HepG2 (cell line): ENCODE data around the gene NFE2L2. TPM values are rescaled to one million over a fixed set of nuclear protein-coding genes. Genes with fewer than 3 reads are reported as not detected.

Source experiments
- DNMT3B ChIP-seq: conservative IDR thresholded peaks from 2 replicates; pipeline ENCODE4 v1.6.1; 2016; ENCODE audit warnings: missing biosample characterization, control low read depth
- GZF1 ChIP-seq: sonication (generic); formaldehyde crosslinking; IDR thresholded peaks from 2 replicates; pipeline ENCODE4 v1.5.1; 2020; ENCODE audit warnings: mild to moderate bottlenecking, missing genetic modification reagents
- HHEX ChIP-seq: IDR thresholded peaks from 2 replicates; pipeline ENCODE4 v1.6.1; 2016; ENCODE audit warnings: control low read depth
- MTF2 ChIP-seq: sonication (generic); formaldehyde crosslinking; IDR thresholded peaks from 2 replicates; pipeline ENCODE4 v1.5.0; 2020; ENCODE audit warnings: missing genetic modification reagents, borderline replicate concordance
- MYC ChIP-seq: sonication (generic); formaldehyde crosslinking; IDR thresholded peaks from 2 replicates; pipeline ENCODE4 v1.9.0; 2021; ENCODE audit warnings: missing genetic modification reagents, borderline replicate concordance
- NR2C2 ChIP-seq: sonication (generic); formaldehyde crosslinking; IDR thresholded peaks from 2 replicates; pipeline ENCODE4 v1.4.0; 2020; ENCODE audit warnings: missing genetic modification reagents, mild to moderate bottlenecking, moderate library complexity, borderline replicate concordance
- SIN3B ChIP-seq: fragments of 150-350 bp; IDR thresholded peaks from 2 replicates; pipeline ENCODE4 v1.6.1; 2014; ENCODE audit warnings: low read length
- SMYD3 ChIP-seq: sonication (generic); formaldehyde crosslinking; IDR thresholded peaks from 2 replicates; pipeline ENCODE4 v1.8.1; 2023; ENCODE audit warnings: mild to moderate bottlenecking, missing genetic modification reagents
- XBP1 ChIP-seq: sonication (generic); formaldehyde crosslinking; IDR thresholded peaks from 2 replicates; pipeline ENCODE4 v1.5.0; 2020; ENCODE audit warnings: missing genetic modification reagents
- ZBTB38 ChIP-seq: sonication (generic); formaldehyde crosslinking; IDR thresholded peaks from 2 replicates; pipeline ENCODE4 v1.5.1; 2020; ENCODE audit warnings: mild to moderate bottlenecking, missing genetic modification reagents
- ZKSCAN8 ChIP-seq: IDR thresholded peaks from 2 replicates; pipeline ENCODE4 v1.6.1; 2016; ENCODE audit warnings: borderline replicate concordance, missing genetic modification reagents, missing compliant biosample characterization
- ZNF749 ChIP-seq: sonication (generic); formaldehyde crosslinking; IDR thresholded peaks from 2 replicates; pipeline ENCODE4 v1.8.0; 2022; ENCODE audit warnings: mild to moderate bottlenecking, missing genetic modification reagents, moderate library complexity, borderline replicate concordance
- ZNF790 ChIP-seq: sonication (generic); formaldehyde crosslinking; IDR thresholded peaks from 2 replicates; pipeline ENCODE4 v1.8.0; 2022; ENCODE audit warnings: missing genetic modification reagents, mild to moderate bottlenecking, borderline replicate concordance
- polyA plus RNA-seq, 8 experiments: library from polyadenylated mRNA; depleted of rRNA in 3 of 8; stranded (reverse) in 7 of 8; unstranded in 1 of 8; fragments of >200 nt; fragmentation: Illumina TruSeq in 4 of 8; extraction: Trizol in 4 of 8; gene quantifications; 2 replicates each; pipeline versions ENCODE4 v1.2.1 to v1.2.3, GENCODE V29; 2011 to 2016; ENCODE audit warnings: low read depth in 4 of 8, missing spikeins in 1 of 8, mixed read lengths in 1 of 8; ENCODE audit not compliant: insufficient read depth in 1 of 8
- total RNA-seq, 5 experiments: library from RNA; depleted of rRNA; stranded (reverse); fragments of >200 nt; fragmentation: Illumina TruSeq; extraction: Trizol; gene quantifications; 2 replicates each; pipeline ENCODE4 v1.2.3, GENCODE V29; 2016; ENCODE audit warnings: low read depth in 1 of 5
- TF ChIP-seq, protein P1 (sequence below): sonication (generic); formaldehyde crosslinking; IDR thresholded peaks from 2 replicates; pipeline ENCODE4 v1.4.0; 2020; ENCODE audit warnings: missing genetic modification reagents
- TF ChIP-seq, protein P2 (sequence below): sonication (generic); formaldehyde crosslinking; IDR thresholded peaks from 2 replicates; pipeline ENCODE4 v1.5.1; 2020; ENCODE audit warnings: mild to moderate bottlenecking, missing genetic modification reagents
- TF ChIP-seq, protein P3 (sequence below): sonication (generic); formaldehyde crosslinking; IDR thresholded peaks from 2 replicates; pipeline ENCODE4 v1.8.0; 2022; ENCODE audit warnings: missing genetic modification reagents, low read depth, mild to moderate bottlenecking, borderline replicate concordance
- TF ChIP-seq, protein P4 (sequence below): sonication (generic); formaldehyde crosslinking; IDR thresholded peaks from 2 replicates; pipeline ENCODE4 v1.9.0; 2022; ENCODE audit warnings: missing genetic modification reagents, mild to moderate bottlenecking, borderline replicate concordance

Gene NFE2L2
- total and polyA plus RNA-seq, 2 of the 13 experiments (the other 11 are each of a cell fraction or from before 2014, with no cell fraction given), result 84.6 to 215 TPM

DNA sequence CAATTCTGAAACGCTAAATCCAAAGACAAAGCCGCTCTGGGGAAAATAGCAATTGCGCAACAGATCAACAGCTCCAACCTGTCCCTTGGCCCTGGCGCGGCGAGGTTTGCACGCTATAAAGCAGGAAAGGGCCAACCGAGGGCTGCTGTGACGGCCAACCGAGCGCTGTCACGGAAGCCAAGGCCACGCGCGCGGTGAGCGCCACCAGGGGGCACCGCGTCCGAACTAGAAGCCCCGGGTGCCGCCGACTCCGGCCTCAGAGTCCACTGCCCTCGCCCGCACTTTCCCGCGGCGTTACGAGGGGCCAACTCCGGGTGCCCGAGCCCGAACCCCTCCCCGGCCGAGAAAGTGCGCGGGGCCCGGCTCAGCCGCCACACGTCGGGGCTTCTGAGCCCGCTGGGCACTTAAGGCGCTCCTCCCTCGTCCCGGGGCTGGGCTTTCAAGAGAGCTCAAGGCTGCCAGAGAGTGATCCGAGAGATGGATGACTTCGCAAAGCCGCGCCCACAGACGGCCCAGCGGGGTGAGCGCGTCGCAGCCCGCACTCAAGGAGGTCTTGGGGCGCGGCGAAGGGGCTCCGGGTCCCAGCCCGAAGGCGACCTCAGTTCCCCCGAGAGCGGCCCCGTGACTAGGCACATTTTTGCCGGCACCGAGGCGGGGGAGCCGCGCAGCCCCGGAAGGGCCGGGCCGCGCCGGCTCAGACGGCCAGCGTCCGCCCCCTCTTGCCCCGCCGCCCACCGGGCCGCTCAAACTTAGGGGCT, 897 bp downstream of the NFE2L2 start (continued):
- TF ChIP-seq NR2C2 (CRISPR knock-in tag) (peak; percentile 48; the same call in 1 of the 2 replicates), GZF1 (peak; percentile 83), XBP1 (no peak), HHEX (no peak), DNMT3B (CRISPR knock-in tag) (peak; percentile 50; the same call in 1 of the 2 replicates), ZNF790 (CRISPR knock-in tag) (peak; percentile 94; the same call in 1 of the 2 replicates), ZBTB38 (peak; percentile 95), MYC (CRISPR knock-in tag) (peak; percentile 97), MTF2 (CRISPR knock-in tag) (peak; percentile 98; the same call in 1 of the 2 replicates), SMYD3 (CRISPR knock-in tag) (peak; percentile 92), ZKSCAN8 (CRISPR knock-in tag) (peak; percentile 92), SIN3B (peak; percentile 80), ZNF749 (CRISPR knock-in tag) (peak; percentile 93; the same call in 1 of the 2 replicates)
- TF ChIP-seq, protein P1, sequence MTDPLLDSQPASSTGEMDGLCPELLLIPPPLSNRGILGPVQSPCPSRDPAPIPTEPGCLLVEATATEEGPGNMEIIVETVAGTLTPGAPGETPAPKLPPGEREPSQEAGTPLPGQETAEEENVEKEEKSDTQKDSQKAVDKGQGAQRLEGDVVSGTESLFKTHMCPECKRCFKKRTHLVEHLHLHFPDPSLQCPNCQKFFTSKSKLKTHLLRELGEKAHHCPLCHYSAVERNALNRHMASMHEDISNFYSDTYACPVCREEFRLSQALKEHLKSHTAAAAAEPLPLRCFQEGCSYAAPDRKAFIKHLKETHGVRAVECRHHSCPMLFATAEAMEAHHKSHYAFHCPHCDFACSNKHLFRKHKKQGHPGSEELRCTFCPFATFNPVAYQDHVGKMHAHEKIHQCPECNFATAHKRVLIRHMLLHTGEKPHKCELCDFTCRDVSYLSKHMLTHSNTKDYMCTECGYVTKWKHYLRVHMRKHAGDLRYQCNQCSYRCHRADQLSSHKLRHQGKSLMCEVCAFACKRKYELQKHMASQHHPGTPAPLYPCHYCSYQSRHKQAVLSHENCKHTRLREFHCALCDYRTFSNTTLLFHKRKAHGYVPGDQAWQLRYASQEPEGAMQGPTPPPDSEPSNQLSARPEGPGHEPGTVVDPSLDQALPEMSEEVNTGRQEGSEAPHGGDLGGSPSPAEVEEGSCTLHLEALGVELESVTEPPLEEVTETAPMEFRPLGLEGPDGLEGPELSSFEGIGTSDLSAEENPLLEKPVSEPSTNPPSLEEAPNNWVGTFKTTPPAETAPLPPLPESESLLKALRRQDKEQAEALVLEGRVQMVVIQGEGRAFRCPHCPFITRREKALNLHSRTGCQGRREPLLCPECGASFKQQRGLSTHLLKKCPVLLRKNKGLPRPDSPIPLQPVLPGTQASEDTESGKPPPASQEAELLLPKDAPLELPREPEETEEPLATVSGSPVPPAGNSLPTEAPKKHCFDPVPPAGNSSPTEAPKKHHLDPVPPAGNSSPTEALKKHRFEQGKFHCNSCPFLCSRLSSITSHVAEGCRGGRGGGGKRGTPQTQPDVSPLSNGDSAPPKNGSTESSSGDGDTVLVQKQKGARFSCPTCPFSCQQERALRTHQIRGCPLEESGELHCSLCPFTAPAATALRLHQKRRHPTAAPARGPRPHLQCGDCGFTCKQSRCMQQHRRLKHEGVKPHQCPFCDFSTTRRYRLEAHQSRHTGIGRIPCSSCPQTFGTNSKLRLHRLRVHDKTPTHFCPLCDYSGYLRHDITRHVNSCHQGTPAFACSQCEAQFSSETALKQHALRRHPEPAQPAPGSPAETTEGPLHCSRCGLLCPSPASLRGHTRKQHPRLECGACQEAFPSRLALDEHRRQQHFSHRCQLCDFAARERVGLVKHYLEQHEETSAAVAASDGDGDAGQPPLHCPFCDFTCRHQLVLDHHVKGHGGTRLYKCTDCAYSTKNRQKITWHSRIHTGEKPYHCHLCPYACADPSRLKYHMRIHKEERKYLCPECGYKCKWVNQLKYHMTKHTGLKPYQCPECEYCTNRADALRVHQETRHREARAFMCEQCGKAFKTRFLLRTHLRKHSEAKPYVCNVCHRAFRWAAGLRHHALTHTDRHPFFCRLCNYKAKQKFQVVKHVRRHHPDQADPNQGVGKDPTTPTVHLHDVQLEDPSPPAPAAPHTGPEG (CRISPR knock-in tag), result peak; percentile 7; the same call in 1 of the 2 replicates
- TF ChIP-seq, protein P2, sequence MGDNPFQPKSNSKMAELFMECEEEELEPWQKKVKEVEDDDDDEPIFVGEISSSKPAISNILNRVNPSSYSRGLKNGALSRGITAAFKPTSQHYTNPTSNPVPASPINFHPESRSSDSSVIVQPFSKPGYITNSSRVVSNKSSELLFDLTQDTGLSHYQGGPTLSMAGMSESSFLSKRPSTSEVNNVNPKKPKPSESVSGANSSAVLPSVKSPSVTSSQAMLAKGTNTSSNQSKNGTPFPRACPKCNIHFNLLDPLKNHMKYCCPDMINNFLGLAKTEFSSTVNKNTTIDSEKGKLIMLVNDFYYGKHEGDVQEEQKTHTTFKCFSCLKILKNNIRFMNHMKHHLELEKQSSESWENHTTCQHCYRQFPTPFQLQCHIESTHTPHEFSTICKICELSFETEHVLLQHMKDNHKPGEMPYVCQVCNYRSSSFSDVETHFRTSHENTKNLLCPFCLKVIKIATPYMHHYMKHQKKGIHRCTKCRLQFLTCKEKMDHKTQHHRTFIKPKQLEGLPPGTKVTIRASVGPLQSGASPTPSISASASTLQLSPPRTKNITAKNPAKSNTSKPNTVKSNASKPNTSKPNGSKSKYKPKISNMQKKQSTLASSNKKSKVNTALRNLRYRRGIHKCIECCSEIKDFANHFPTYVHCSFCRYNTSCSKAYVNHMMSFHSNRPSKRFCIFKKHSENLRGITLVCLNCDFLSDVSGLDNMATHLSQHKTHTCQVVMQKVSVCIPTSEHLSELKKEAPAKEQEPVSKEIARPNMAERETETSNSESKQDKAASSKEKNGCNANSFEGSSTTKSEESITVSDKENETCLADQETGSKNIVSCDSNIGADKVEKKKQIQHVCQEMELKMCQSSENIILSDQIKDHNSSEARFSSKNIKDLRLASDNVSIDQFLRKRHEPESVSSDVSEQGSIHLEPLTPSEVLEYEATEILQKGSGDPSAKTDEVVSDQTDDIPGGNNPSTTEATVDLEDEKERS (CRISPR knock-in tag), result peak; percentile 86; the same call in 1 of the 2 replicates
- TF ChIP-seq, protein P3, sequence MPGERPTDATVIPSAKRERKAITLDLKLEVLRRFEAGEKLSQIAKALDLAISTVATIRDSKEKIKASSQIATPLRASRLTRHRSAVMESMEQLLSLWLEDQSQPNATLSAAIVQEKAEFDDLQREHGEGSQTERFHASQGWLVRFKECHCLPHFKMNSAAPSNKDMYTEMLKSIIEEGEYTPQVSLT (CRISPR knock-in tag), result no peak
- TF ChIP-seq, protein P4, sequence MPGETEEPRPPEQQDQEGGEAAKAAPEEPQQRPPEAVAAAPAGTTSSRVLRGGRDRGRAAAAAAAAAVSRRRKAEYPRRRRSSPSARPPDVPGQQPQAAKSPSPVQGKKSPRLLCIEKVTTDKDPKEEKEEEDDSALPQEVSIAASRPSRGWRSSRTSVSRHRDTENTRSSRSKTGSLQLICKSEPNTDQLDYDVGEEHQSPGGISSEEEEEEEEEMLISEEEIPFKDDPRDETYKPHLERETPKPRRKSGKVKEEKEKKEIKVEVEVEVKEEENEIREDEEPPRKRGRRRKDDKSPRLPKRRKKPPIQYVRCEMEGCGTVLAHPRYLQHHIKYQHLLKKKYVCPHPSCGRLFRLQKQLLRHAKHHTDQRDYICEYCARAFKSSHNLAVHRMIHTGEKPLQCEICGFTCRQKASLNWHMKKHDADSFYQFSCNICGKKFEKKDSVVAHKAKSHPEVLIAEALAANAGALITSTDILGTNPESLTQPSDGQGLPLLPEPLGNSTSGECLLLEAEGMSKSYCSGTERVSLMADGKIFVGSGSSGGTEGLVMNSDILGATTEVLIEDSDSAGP (CRISPR knock-in tag), result peak; percentile 95
